ENCODE data around the gene KIF5A.

Gene KIF5A

GRCh38 chr12:57520053-57520818 lies 29.6 kb upstream of the KIF5A start, which contains the start of gene DDIT3:
TSS of gene DDIT3 (minus strand) at chr12:57520514. CDS start at chr12:57517406, 3,108 bp downstream.
- 0 to 3% methylated on average over 26 to 27 of the region's 52 CpGs for WGBS, 2 experiments (ENCODE audit: insufficient coverage in 2 of 2)
- Histone ChIP-seq H3K4me1 (ENCODE audit: control insufficient read depth, insufficient read depth, low read length, poor library complexity, severe bottlenecking) (peaks cover 49% of the 10 kb centered on the region), H3K36me3 (ENCODE audit: control insufficient read depth, insufficient read depth, low read length) (peaks cover 58% of the 10 kb centered on the region), H3K9me3 (ENCODE audit: control insufficient read depth, low read length) (no peaks in the 10 kb centered on the region), H3K27ac (ENCODE audit: low read depth, low read length, severe bottlenecking) (peak within 1 kb of the TSS; percentile 98), H3K4me3 (ENCODE audit: extremely low read depth, insufficient read depth, low read length, poor library complexity, severe bottlenecking) (peak within 1 kb of the TSS; percentile 92)

GRCh38 chr12:57521525-57522010 lies 28.3 kb upstream of the KIF5A start:
- Histone ChIP-seq H3K36me3 (ENCODE audit: control insufficient read depth, insufficient read depth, low read length) (peaks cover 56% of the 10 kb centered on the region), H3K27ac (ENCODE audit: low read depth, low read length, severe bottlenecking) (peak overlapping the region; percentile 98), H3K4me1 (ENCODE audit: control insufficient read depth, insufficient read depth, low read length, poor library complexity, severe bottlenecking) (peaks cover 44% of the 10 kb centered on the region), H3K4me3 (ENCODE audit: extremely low read depth, insufficient read depth, low read length, poor library complexity, severe bottlenecking) (peak overlapping the region; percentile 68), H3K9me3 (ENCODE audit: control insufficient read depth, low read length) (no peaks in the 10 kb centered on the region)
- 33 to 35% methylated on average over 10 to 12 of the region's 17 CpGs for WGBS, 2 experiments (ENCODE audit: insufficient coverage in 2 of 2)

GRCh38 chr12:57522011-57522886 lies 27.6 kb upstream of the KIF5A start, which contains the start of gene MBD6:
TSS of gene MBD6 (plus strand) at chr12:57522824. CDS start at chr12:57524304, 1,480 bp downstream.
- Histone ChIP-seq H3K4me3 (ENCODE audit: extremely low read depth, insufficient read depth, low read length, poor library complexity, severe bottlenecking) (peak within 1 kb of the TSS; percentile 68), H3K4me1 (ENCODE audit: control insufficient read depth, insufficient read depth, low read length, poor library complexity, severe bottlenecking) (peaks cover 39% of the 10 kb centered on the region), H3K27ac (ENCODE audit: low read depth, low read length, severe bottlenecking) (peak within 1 kb of the TSS; percentile 98), H3K36me3 (ENCODE audit: control insufficient read depth, insufficient read depth, low read length) (peaks cover 56% of the 10 kb centered on the region), H3K9me3 (ENCODE audit: control insufficient read depth, low read length) (no peaks in the 10 kb centered on the region)
- 0 to 1% methylated on average over 25 to 48 of the region's 57 CpGs for WGBS, 2 experiments (ENCODE audit: insufficient coverage in 2 of 2)

GRCh38 chr12:57522887-57523705 lies 26.7 kb upstream of the KIF5A start:
- Histone ChIP-seq H3K9me3 (ENCODE audit: control insufficient read depth, low read length) (no peaks in the 10 kb centered on the region), H3K36me3 (ENCODE audit: control insufficient read depth, insufficient read depth, low read length) (peaks cover 56% of the 10 kb centered on the region), H3K4me1 (ENCODE audit: control insufficient read depth, insufficient read depth, low read length, poor library complexity, severe bottlenecking) (peaks cover 31% of the 10 kb centered on the region), H3K27ac (ENCODE audit: low read depth, low read length, severe bottlenecking) (peak overlapping the region; percentile 85), H3K4me3 (ENCODE audit: extremely low read depth, insufficient read depth, low read length, poor library complexity, severe bottlenecking) (peak overlapping the region; percentile 68)
- WGBS, 2 experiments (ENCODE audit: insufficient coverage in 2 of 2), result 0 to 3% methylated on average over 5 to 10 of the region's 38 CpGs

- no peaks in the 10 kb centered on the region for H3K9me3 ChIP-seq (ENCODE audit: control insufficient read depth, low read length)
- H3K4me1 ChIP-seq (ENCODE audit: control insufficient read depth, insufficient read depth, low read length, poor library complexity, severe bottlenecking), result peaks cover 27% of the 10 kb centered on the region
- peak overlapping the region; percentile 85 for H3K27ac ChIP-seq (ENCODE audit: low read depth, low read length, severe bottlenecking)
- H3K4me3 ChIP-seq (ENCODE audit: extremely low read depth, insufficient read depth, low read length, poor library complexity, severe bottlenecking), result peak overlapping the region; percentile 68
- 87 to 94% methylated on average over 11 to 14 of the region's 14 CpGs for WGBS, 2 experiments (ENCODE audit: insufficient coverage in 2 of 2)
- H3K36me3 ChIP-seq (ENCODE audit: control insufficient read depth, insufficient read depth, low read length), result peaks cover 57% of the 10 kb centered on the region
Measured at GRCh38 chr12:57523706-57524614, 25.9 kb upstream of the KIF5A start.

DNA sequence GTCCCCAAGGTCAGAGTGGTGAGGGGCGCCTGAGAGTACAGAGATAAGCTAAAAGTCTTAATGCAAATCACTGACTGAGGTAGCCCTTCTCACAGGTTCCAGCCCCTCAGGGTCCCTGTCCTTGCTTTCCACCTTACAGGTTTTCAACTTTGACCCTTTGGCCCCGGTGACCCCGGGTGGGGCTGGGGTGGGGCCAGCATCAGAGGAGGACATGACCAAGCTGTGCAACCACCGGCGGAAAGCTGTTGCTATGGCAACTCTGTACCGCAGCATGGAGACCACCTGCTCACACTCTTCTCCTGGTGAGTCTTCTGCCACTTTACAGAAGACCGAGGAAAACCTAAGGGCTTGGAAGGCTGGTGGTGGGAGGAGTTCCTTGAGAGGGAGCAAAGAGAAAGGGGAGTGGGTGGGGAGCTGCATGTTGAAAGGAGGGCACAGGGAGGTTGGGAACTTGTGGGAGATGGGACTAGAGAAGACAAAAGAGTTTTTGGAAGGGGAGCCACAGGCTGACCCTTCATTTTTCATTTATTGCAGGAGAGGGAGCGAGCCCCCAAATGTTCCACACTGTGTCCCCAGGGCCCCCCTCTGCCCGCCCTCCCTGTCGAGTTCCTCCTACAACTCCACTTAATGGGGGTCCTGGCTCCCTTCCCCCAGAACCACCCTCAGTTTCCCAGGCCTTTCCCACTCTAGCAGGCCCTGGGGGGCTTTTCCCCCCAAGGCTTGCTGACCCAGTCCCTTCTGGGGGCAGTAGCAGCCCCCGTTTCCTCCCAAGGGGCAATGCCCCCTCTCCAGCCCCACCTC lies 24.8 kb upstream of the KIF5A start:
- Histone ChIP-seq H3K9me3 (ENCODE audit: control insufficient read depth, low read length) (no peaks in the 10 kb centered on the region), H3K27ac (ENCODE audit: low read depth, low read length, severe bottlenecking) (no peak overlapping the region), H3K36me3 (ENCODE audit: control insufficient read depth, insufficient read depth, low read length) (peaks cover 57% of the 10 kb centered on the region), H3K4me3 (ENCODE audit: extremely low read depth, insufficient read depth, low read length, poor library complexity, severe bottlenecking) (no peak overlapping the region), H3K4me1 (ENCODE audit: control insufficient read depth, insufficient read depth, low read length, poor library complexity, severe bottlenecking) (peaks cover 27% of the 10 kb centered on the region)
- 81 to 97% methylated on average over 7 to 11 of the region's 11 CpGs for WGBS, 2 experiments (ENCODE audit: insufficient coverage in 2 of 2)

GRCh38 chr12:57525615-57526383 lies 24.0 kb upstream of the KIF5A start:
- H3K27ac ChIP-seq (ENCODE audit: low read depth, low read length, severe bottlenecking), result no peak overlapping the region
- 93 to 95% methylated on average over 12 to 14 of the region's 16 CpGs for WGBS, 2 experiments (ENCODE audit: insufficient coverage in 2 of 2)
- H3K36me3 ChIP-seq (ENCODE audit: control insufficient read depth, insufficient read depth, low read length), result peaks cover 65% of the 10 kb centered on the region
- H3K4me1 ChIP-seq (ENCODE audit: control insufficient read depth, insufficient read depth, low read length, poor library complexity, severe bottlenecking), result peaks cover 27% of the 10 kb centered on the region
- no peak overlapping the region for H3K4me3 ChIP-seq (ENCODE audit: extremely low read depth, insufficient read depth, low read length, poor library complexity, severe bottlenecking)
- H3K9me3 ChIP-seq (ENCODE audit: control insufficient read depth, low read length), result no peaks in the 10 kb centered on the region

- Histone ChIP-seq H3K9me3 (ENCODE audit: control insufficient read depth, low read length) (no peaks in the 10 kb centered on the region), H3K36me3 (ENCODE audit: control insufficient read depth, insufficient read depth, low read length) (peaks cover 73% of the 10 kb centered on the region), H3K4me3 (ENCODE audit: extremely low read depth, insufficient read depth, low read length, poor library complexity, severe bottlenecking) (no peak overlapping the region), H3K27ac (ENCODE audit: low read depth, low read length, severe bottlenecking) (no peak overlapping the region), H3K4me1 (ENCODE audit: control insufficient read depth, insufficient read depth, low read length, poor library complexity, severe bottlenecking) (peaks cover 22% of the 10 kb centered on the region)
- WGBS, 2 experiments (ENCODE audit: insufficient coverage in 2 of 2), result 70 to 92% methylated on average over 2 of the region's 4 CpGs
Measured at GRCh38 chr12:57526477-57527126, 23.2 kb upstream of the KIF5A start.
